ENCODE measurements around the gene PIRT. TPM values are rescaled to one million over a fixed set of nuclear protein-coding genes. Genes with fewer than 3 reads are reported as not detected.
"Not testable (repeated sequence)": the region's sequence is repeated elsewhere in the genome, so short reads cannot be mapped to it uniquely, and the experiment has no call there.

PIRT gene
- total and polyA plus RNA-seq, 3 experiments from 2014 or later, result not detected

DNA sequence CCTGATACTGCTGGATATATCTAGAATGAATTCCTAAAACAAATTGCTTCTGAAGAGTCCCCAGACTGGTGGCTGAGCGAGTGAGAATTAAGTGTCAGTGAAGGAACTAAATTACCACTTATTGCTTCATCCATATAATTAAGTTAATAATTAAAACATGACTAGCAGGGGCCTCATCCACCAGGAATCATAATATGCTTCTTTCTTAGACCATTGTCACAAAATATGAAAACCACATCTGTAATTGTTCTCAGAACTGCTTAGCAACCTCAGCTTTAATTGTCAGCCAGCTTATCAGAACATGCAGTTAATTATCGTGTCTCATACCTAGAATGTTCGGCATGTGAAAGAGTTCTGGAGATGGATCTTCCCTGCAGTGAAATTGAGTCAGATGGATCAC is 21.2 kb upstream of the PIRT start:
- CTCF ChIA-PET, result no interaction called here
- no peaks in the 10 kb centered on the region for H3K36me3 ChIP-seq (ENCODE audit: insufficient read depth, low read length)

DNA sequence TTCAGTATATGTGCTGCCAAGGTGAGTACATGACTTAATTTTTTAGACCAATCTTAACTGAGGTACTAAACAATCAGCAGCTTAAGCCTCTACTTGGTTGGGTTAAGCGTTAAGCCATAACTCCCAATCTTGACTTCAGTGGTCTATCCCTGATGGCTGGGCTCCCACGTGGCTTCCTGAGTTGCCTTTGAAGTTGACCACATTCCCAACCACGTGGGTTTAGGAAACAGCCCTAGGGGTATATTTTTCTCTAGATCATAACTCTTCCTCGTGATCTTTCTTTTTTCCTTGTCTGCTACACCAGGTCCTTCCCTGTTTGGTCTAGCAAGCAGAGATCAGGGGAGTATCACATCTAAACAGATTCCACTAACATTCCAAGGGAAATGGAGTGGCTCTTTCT is 20.1 kb upstream of the PIRT start:
- DNase-seq, result no peak
- ChIA-PET CTCF (no interaction called here), POLR2A (no interaction called here)
- no peaks in the 10 kb centered on the region for H3K4me1 Mint-ChIP-seq
- H3K9me3 Mint-ChIP-seq, result peaks cover 0 to 1% (median 0%) of the 10 kb centered on the region in 5 donors
- no peak overlapping the region for H3K4me3 ChIP-seq (ENCODE audit: low read length)
- H3K9me3 ChIP-seq (ENCODE audit: low read length), result no peaks in the 10 kb centered on the region
- no peaks in the 10 kb centered on the region for H3K36me3 ChIP-seq (ENCODE audit: insufficient read depth, low read length)
- H3K27me3 ChIP-seq (ENCODE audit: insufficient read depth, low read length, poor library complexity, severe bottlenecking), result no peaks in the 10 kb centered on the region
- no peaks in the 10 kb centered on the region for H3K36me3 Mint-ChIP-seq
- peaks cover 6 to 12% of the 10 kb centered on the region in 2 donors for H3K27me3 Mint-ChIP-seq
- H3K4me3 Mint-ChIP-seq, result no peak overlapping the region
- H3K27ac ChIP-seq (ENCODE audit: low read depth, low read length), result no peak overlapping the region
- H3K27ac Mint-ChIP-seq, result no peak overlapping the region
- H3K4me1 ChIP-seq (ENCODE audit: insufficient read depth, low read length), result no peaks in the 10 kb centered on the region

More for the DNA sequence above, 21.2 kb upstream of the PIRT start:
- Histone ChIP-seq H3K27me3 (ENCODE audit: insufficient read depth, low read length, poor library complexity, severe bottlenecking) (no peaks in the 10 kb centered on the region), H3K4me1 (ENCODE audit: insufficient read depth, low read length) (no peaks in the 10 kb centered on the region), H3K9me3 (ENCODE audit: low read length) (no peaks in the 10 kb centered on the region), H3K27ac (ENCODE audit: low read depth, low read length) (no peak overlapping the region), H3K4me3 (ENCODE audit: low read length) (no peak overlapping the region)
- no peak for DNase-seq
- H3K4me3 Mint-ChIP-seq, result no peak overlapping the region
- H3K27me3 Mint-ChIP-seq, result peaks cover 6 to 11% of the 10 kb centered on the region in 2 donors
- H3K36me3 Mint-ChIP-seq, result no peaks in the 10 kb centered on the region
- peaks cover 0 to 1% (median 0%) of the 10 kb centered on the region in 5 donors for H3K9me3 Mint-ChIP-seq
- POLR2A ChIA-PET, result no interaction called here
- no peak overlapping the region for H3K27ac Mint-ChIP-seq
- H3K4me1 Mint-ChIP-seq, result no peaks in the 10 kb centered on the region

DNA sequence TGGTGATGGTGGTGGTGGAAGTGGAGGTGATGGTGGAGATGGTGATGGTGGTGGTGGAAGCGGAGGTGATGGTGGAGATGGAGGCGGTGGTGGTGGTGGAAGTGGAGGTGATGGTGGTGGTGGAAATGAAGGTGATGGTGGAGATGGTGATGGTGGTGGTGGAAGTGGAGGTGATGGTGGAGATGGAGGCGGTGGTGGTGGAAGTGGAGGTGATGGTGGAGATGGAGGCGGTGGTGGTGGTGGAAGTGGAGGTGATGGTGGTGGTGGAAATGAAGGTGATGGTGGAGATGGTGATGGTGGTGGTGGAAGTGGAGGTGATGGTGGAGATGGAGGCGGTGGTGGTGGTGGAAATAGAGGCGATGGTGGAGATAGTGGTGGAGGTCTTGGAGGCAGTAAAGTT is 8.7 kb upstream of the PIRT start:
- H3K4me3 Mint-ChIP-seq, result not testable (repeated sequence)

DNA sequence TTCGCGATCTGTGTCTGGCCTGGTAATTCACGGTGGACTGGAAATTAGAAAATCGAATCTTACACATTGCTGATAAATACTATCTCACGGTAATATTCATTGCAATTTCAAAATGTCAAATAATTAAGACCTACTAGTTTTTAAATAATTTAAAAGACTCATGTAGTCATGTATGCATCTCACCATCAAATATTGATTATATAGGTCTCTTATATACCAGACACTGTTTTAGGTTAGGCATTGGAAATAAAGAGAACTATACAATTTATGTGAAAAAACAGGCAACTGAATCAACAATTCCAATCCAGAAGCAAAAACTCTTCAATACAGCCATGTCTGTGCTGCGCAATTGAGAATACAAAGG is 7.5 kb upstream of the PIRT start:
- H3K4me1 Mint-ChIP-seq, result peaks cover 5 to 9% (median 7%) of the 10 kb centered on the region in 3 donors

More for the DNA sequence above, 8.7 kb upstream of the PIRT start:
- H3K27ac ChIP-seq (ENCODE audit: low read depth, low read length); H3K9me3 ChIP-seq (ENCODE audit: low read length); H3K4me1 Mint-ChIP-seq; H3K4me3 ChIP-seq (ENCODE audit: low read length); H3K4me1 ChIP-seq (ENCODE audit: insufficient read depth, low read length); POLR2A ChIA-PET; H3K9me3 Mint-ChIP-seq; CTCF ChIA-PET; H3K36me3 Mint-ChIP-seq; H3K27ac Mint-ChIP-seq; H3K36me3 ChIP-seq (ENCODE audit: insufficient read depth, low read length); H3K27me3 ChIP-seq (ENCODE audit: insufficient read depth, low read length, poor library complexity, severe bottlenecking); DNase-seq: not testable (repeated sequence)
- H3K27me3 Mint-ChIP-seq, result peaks cover 8 to 37% of the 10 kb centered on the region in 2 donors

DNA sequence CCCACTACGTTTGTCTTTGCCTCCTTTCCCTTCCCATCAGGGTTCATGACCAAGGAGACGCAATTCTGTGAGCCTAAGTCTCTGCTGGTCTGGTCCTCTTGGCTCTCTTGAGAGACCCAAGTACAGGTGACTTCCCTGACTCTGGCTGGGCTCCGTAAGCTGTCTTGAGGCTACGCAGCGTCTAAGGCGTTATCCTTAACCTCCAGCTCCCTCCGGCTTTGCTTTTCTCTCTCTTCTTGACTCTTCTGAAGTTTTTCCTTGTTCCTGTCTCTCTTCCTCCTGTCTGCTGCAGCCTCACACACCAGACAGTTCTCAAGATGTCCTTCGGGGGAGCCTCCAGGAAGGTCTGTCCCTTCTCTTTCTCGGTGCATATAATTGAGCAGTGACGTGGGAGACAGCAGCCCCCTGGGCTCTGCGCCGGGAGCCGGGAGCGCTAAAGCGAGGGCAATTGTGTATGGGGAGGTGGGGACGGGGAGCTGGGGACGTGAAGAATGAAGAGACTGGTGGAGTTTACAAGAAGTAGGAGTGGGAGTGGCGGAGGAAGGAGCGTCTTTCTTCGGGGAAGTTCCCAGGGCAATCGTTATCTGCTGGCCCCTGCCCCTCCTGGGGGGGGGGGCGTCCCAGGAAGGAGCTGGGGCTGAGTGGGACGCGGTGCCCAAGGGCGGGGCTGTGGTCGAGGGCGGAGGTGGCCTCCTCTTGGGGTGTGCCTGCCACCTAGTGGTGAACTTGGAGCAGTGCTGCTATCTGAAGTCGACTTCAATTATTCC is 6.9 kb upstream of the PIRT start:
- Histone ChIP-seq H3K27ac (ENCODE audit: low read depth, low read length) (no peak overlapping the region), H3K9me3 (ENCODE audit: low read length) (no peaks in the 10 kb centered on the region), H3K4me3 (ENCODE audit: low read length) (peak overlapping the region; percentile 16), H3K36me3 (ENCODE audit: insufficient read depth, low read length) (no peaks in the 10 kb centered on the region), H3K4me1 (ENCODE audit: insufficient read depth, low read length) (no peaks in the 10 kb centered on the region), H3K27me3 (ENCODE audit: insufficient read depth, low read length, poor library complexity, severe bottlenecking) (no peaks in the 10 kb centered on the region)
- Mint-ChIP-seq H3K27me3 (peaks cover 6 to 25% of the 10 kb centered on the region in 2 donors), H3K4me1 (peaks cover 5 to 9% (median 7%) of the 10 kb centered on the region in 3 donors), H3K4me3 (peak overlapping the region in 6 of 7 donors; percentile 53 to 89 (median 77)), H3K27ac (no peak overlapping the region), H3K36me3 (no peaks in the 10 kb centered on the region), H3K9me3 (no peaks in the 10 kb centered on the region)
- ChIA-PET CTCF (interaction anchor here (0.7 to 3.9 kb wide), 18 partner anchors 9 to 232 kb away, joined by 3 to 53 read pairs (median 4); no protein-coding TSS in a partner anchor), POLR2A (no interaction called here)
- DNase-seq, result peak; percentile 43 to 76 (median 54)

More for the DNA sequence above, 7.5 kb upstream of the PIRT start:
- H3K27ac ChIP-seq (ENCODE audit: low read depth, low read length), result no peak overlapping the region
- POLR2A ChIA-PET, result no interaction called here
- H3K9me3 ChIP-seq (ENCODE audit: low read length), result no peaks in the 10 kb centered on the region
- H3K4me1 ChIP-seq (ENCODE audit: insufficient read depth, low read length), result no peaks in the 10 kb centered on the region
- CTCF ChIA-PET, result interaction anchor here (0.7 to 3.9 kb wide), 13 partner anchors 12 to 233 kb away, joined by 3 to 53 read pairs (median 6); no protein-coding TSS in a partner anchor
- no peaks in the 10 kb centered on the region for H3K36me3 ChIP-seq (ENCODE audit: insufficient read depth, low read length)
- no peak for DNase-seq
- H3K27me3 ChIP-seq (ENCODE audit: insufficient read depth, low read length, poor library complexity, severe bottlenecking), result no peaks in the 10 kb centered on the region
- H3K4me3 Mint-ChIP-seq, result peak overlapping the region in 6 of 7 donors; percentile 53 to 89 (median 77)
- H3K27ac Mint-ChIP-seq, result no peak overlapping the region
- peaks cover 6 to 27% of the 10 kb centered on the region in 2 donors for H3K27me3 Mint-ChIP-seq
- no peaks in the 10 kb centered on the region for H3K9me3 Mint-ChIP-seq
- H3K36me3 Mint-ChIP-seq, result no peaks in the 10 kb centered on the region
- no peak overlapping the region for H3K4me3 ChIP-seq (ENCODE audit: low read length)

DNA sequence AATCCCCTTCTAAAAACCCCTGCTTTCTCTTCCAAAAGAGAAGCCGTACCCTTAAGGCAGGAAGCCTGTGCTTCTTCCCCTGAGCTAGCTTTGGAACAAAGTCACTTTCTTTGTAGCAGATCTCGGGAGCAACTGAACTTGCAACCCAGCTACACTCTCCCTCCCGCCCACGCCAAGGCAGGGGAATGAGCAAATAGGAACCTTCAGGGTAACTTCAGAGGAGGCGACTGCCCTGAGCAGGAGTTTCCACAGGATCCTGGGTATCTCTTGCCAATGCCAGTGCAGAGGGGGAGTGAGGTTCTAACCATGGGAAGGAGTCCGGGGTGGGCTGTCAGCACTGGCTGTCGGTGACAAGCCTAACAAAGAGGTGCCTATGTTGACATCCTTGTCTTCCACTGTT is 5.9 kb upstream of the PIRT start:
- H3K9me3 Mint-ChIP-seq, result no peaks in the 10 kb centered on the region
- DNase-seq, result no peak

DNA sequence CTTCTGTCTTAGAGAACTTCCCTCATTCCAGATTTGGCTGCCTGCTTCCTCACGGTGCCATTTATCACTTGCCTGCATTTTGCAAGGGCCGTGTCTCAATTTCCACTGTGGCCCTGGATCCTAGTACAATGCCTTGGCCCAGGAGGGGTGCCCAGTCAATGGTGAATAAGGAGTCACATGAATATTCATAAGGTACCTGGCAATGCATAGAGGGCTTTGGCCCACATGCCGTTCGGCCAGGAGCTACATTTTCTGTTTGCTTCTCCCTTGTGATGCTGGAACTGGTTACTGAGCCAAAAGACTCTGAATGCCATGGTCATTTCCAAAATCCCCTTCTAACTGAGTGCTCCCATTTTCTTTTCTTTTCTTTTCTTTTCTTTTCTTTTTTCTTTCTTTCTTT is 4.8 kb upstream of the PIRT start:
- Histone ChIP-seq H3K36me3 (ENCODE audit: insufficient read depth, low read length) (no peaks in the 10 kb centered on the region), H3K4me3 (ENCODE audit: low read length) (no peak overlapping the region), H3K4me1 (ENCODE audit: insufficient read depth, low read length) (no peaks in the 10 kb centered on the region), H3K27ac (ENCODE audit: low read depth, low read length) (no peak overlapping the region), H3K27me3 (ENCODE audit: insufficient read depth, low read length, poor library complexity, severe bottlenecking) (no peaks in the 10 kb centered on the region), H3K9me3 (ENCODE audit: low read length) (no peaks in the 10 kb centered on the region)
- Mint-ChIP-seq H3K36me3 (no peaks in the 10 kb centered on the region), H3K9me3 (no peaks in the 10 kb centered on the region), H3K4me1 (peaks cover 5 to 9% (median 7%) of the 10 kb centered on the region in 3 donors), H3K27me3 (peaks cover 8 to 16% of the 10 kb centered on the region in 2 donors), H3K4me3 (no peak overlapping the region), H3K27ac (no peak overlapping the region)
- ChIA-PET CTCF (interaction anchor here (0.6 to 3.9 kb wide), 2 partner anchors 197 to 1312 kb away, joined by 3 to 53 read pairs; no protein-coding TSS in a partner anchor), POLR2A (no interaction called here)
- DNase-seq, result no peak

More for the DNA sequence above, 5.9 kb upstream of the PIRT start:
- peaks cover 5 to 9% (median 7%) of the 10 kb centered on the region in 3 donors for H3K4me1 Mint-ChIP-seq
- H3K4me3 Mint-ChIP-seq, result peak overlapping the region in 2 of 7 donors; percentile 10 to 56
- Histone ChIP-seq H3K4me3 (ENCODE audit: low read length) (no peak overlapping the region), H3K27me3 (ENCODE audit: insufficient read depth, low read length, poor library complexity, severe bottlenecking) (no peaks in the 10 kb centered on the region), H3K9me3 (ENCODE audit: low read length) (no peaks in the 10 kb centered on the region), H3K4me1 (ENCODE audit: insufficient read depth, low read length) (no peaks in the 10 kb centered on the region), H3K27ac (ENCODE audit: low read depth, low read length) (no peak overlapping the region), H3K36me3 (ENCODE audit: insufficient read depth, low read length) (no peaks in the 10 kb centered on the region)
- CTCF ChIA-PET, result interaction anchor here (1.1 to 3.9 kb wide), 3 partner anchors 8 to 198 kb away, joined by 3 to 53 read pairs (median 9); no protein-coding TSS in a partner anchor
- no peak overlapping the region for H3K27ac Mint-ChIP-seq
- no peaks in the 10 kb centered on the region for H3K36me3 Mint-ChIP-seq
- POLR2A ChIA-PET, result no interaction called here
- H3K27me3 Mint-ChIP-seq, result peaks cover 5 to 20% of the 10 kb centered on the region in 2 donors

DNA sequence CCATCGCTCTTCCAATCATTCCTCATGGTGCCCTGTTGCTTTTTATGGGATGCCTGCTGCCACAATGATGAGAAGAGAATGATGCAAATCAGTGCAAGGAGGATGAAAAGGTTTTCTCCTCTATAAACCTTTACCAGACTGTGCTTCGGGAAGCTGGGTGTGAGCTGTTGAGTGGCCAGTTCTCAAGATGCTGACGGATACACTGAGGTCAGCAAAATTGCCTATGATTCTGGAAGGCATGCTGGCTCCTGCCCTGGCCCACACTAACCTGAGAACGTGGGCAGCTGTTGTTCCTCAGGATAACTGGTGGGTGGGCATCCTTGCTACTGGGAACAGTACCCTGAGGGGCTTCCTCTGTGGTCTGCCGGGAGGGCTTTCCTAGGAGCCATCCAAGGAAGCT is 795 bp upstream of the PIRT start:
- CTCF ChIA-PET, result interaction anchor here (1.2 kb wide), 1 partner anchor 192 kb away, joined by 5 read pairs; no protein-coding TSS in a partner anchor

More for the DNA sequence above, 795 bp upstream of the PIRT start:
- no peaks in the 10 kb centered on the region for H3K9me3 Mint-ChIP-seq
- no peak overlapping the region for H3K4me3 Mint-ChIP-seq
- no peaks in the 10 kb centered on the region for H3K4me1 Mint-ChIP-seq
- H3K27ac Mint-ChIP-seq, result peak overlapping the region in 1 of 8 donors; percentile 2
- H3K9me3 ChIP-seq (ENCODE audit: low read length), result no peaks in the 10 kb centered on the region
- no peaks in the 10 kb centered on the region for H3K36me3 ChIP-seq (ENCODE audit: insufficient read depth, low read length)
- peaks cover 0 to 6% of the 10 kb centered on the region in 2 donors for H3K27me3 Mint-ChIP-seq
- no peaks in the 10 kb centered on the region for H3K36me3 Mint-ChIP-seq
- H3K27ac ChIP-seq (ENCODE audit: low read depth, low read length), result no peak overlapping the region
- no peaks in the 10 kb centered on the region for H3K27me3 ChIP-seq (ENCODE audit: insufficient read depth, low read length, poor library complexity, severe bottlenecking)
- POLR2A ChIA-PET, result no interaction called here
- H3K4me1 ChIP-seq (ENCODE audit: insufficient read depth, low read length), result no peaks in the 10 kb centered on the region
- no peak for DNase-seq
- no peak overlapping the region for H3K4me3 ChIP-seq (ENCODE audit: low read length)

Measured in CD8-positive, alpha-beta memory T cell (primary cell).